Measurements from ENCODE around the gene WASHC3.

DNA sequence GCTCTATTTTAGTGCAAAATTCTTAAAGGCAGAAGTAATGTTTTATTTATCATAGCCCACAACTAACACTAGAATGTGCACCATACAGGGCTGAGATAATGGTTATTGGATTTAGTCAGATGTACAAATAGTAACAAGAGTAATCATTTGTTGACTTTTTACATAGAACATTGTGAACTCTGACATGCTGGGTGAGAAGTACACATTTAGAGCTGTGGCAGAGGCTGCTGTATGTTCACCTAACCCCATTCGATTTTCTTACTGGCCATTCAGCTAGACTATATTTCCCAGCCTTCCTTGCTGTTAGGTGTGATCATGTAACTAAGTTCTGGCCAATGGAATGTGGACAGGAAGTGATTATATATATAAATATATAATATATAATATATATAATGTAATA, 95.3 kb downstream of the WASHC3 start:
- TF ChIP-seq, protein P1, sequence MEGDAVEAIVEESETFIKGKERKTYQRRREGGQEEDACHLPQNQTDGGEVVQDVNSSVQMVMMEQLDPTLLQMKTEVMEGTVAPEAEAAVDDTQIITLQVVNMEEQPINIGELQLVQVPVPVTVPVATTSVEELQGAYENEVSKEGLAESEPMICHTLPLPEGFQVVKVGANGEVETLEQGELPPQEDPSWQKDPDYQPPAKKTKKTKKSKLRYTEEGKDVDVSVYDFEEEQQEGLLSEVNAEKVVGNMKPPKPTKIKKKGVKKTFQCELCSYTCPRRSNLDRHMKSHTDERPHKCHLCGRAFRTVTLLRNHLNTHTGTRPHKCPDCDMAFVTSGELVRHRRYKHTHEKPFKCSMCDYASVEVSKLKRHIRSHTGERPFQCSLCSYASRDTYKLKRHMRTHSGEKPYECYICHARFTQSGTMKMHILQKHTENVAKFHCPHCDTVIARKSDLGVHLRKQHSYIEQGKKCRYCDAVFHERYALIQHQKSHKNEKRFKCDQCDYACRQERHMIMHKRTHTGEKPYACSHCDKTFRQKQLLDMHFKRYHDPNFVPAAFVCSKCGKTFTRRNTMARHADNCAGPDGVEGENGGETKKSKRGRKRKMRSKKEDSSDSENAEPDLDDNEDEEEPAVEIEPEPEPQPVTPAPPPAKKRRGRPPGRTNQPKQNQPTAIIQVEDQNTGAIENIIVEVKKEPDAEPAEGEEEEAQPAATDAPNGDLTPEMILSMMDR (IDR thresholded peaks at IDR 0.05) = no peak
- TF ChIP-seq POLR2A (IDR thresholded peaks at IDR 0.05) = no peak

Data from heart left ventricle (tissue), 13 donors.